H1 (cell line): ENCODE results near the gene RASA4B. TPM values are rescaled to one million over a fixed set of nuclear protein-coding genes. Genes with fewer than 3 reads are reported as not detected.

Experiments used
- microRNA-seq, 2 experiments: library from miRNA; unstranded; fragments of <30 nt; microRNA quantifications; one replicate each; pipeline versions ENCODE4 to v1.2.0, GENCODE V29; 2016 to 2020; ENCODE audit warnings: borderline microRNAs expressed in 2 of 2, borderline number of aligned reads in 2 of 2, borderline replicate concordance in 1 of 2
- polyA plus RNA-seq, 7 experiments: library from polyadenylated mRNA; depleted of rRNA in 3 of 7; stranded (reverse) in 5 of 7; unstranded in 2 of 7; fragments of >200 nt in 5 of 7; fragments of 200-250 nt in 2 of 7; gene quantifications; 1 replicate in 5 of 7; 2 replicates in 1 of 7; 4 replicates in 1 of 7; pipeline versions ENCODE4 v1.2.1 to v1.2.3, GENCODE V29; 2011 to 2013; ENCODE audit warnings: missing spikeins in 2 of 7, mixed read lengths in 2 of 7
- total RNA-seq: library from RNA; stranded (reverse); fragmentation: NEBNext Ultra II Directional; extraction: Animal tissue kit (Norgen Biotek cat#: 25700); gene quantifications from 2 replicates; pipeline ENCODE4 v1.2.1, GENCODE V29; 2021

The RASA4B gene
- total and polyA plus RNA-seq, 2 of the 8 experiments (the other 6 are each of a cell fraction or from before 2014, with no cell fraction given): 3.4 to 6.7 TPM

Small RNA genes within 50 kb of the gene (microRNA-seq; reads per million reads assigned to microRNA genes)
- gene MIR4467 (0.20 to 0.23 reads per million in 2 experiments), gene MIR5090 (0.23 to 1.4 reads per million in 2 experiments)

Other genes with a start within 250 kb of the RASA4B start
- gene SH2B2, start 230.9 kb downstream of the RASA4B start, total RNA-seq: 17.5 and 18.7 TPM in 2 replicates
- 11.5 and 21.0 TPM in 2 replicates for gene SH2B2, start 230.9 kb downstream of the RASA4B start, polyA plus RNA-seq (2011; rRNA removed)
- not detected in 2 replicates for gene SPDYE6, start 161.3 kb downstream of the RASA4B start, total RNA-seq
- not detected in 2 replicates for gene SPDYE6, start 161.3 kb downstream of the RASA4B start, polyA plus RNA-seq (2011; rRNA removed)
- gene PRKRIP1, start 121.4 kb downstream of the RASA4B start, total RNA-seq: 22.0 and 25.0 TPM in 2 replicates
- 11.1 and 16.8 TPM in 2 replicates for gene PRKRIP1, start 121.4 kb downstream of the RASA4B start, polyA plus RNA-seq (2011; rRNA removed)
- gene ORAI2, start 84.2 kb downstream of the RASA4B start, total RNA-seq: 20.7 and 22.9 TPM in 2 replicates
- 35.2 and 49.8 TPM in 2 replicates for gene ORAI2, start 84.2 kb downstream of the RASA4B start, polyA plus RNA-seq (2011; rRNA removed)
- 16.6 and 17.7 TPM in 2 replicates for gene ALKBH4, start 52.9 kb downstream of the RASA4B start, total RNA-seq
- gene ALKBH4, start 52.9 kb downstream of the RASA4B start, polyA plus RNA-seq (2011; rRNA removed): 10.2 and 14.2 TPM in 2 replicates
- gene LRWD1, start 52.8 kb downstream of the RASA4B start, total RNA-seq: 26.8 and 28.5 TPM in 2 replicates
- gene LRWD1, start 52.8 kb downstream of the RASA4B start, polyA plus RNA-seq (2011; rRNA removed): 23.4 and 33.7 TPM in 2 replicates
- gene POLR2J, start 38.9 kb downstream of the RASA4B start, total RNA-seq: 54.1 TPM in 2 replicates
- gene POLR2J, start 38.9 kb downstream of the RASA4B start, polyA plus RNA-seq (2011; rRNA removed): 109 and 113 TPM in 2 replicates
- gene UPK3BL2, start 25.9 kb upstream of the RASA4B start, total RNA-seq: 12.4 and 12.5 TPM in 2 replicates
- gene UPK3BL2, start 25.9 kb upstream of the RASA4B start, polyA plus RNA-seq (2011; rRNA removed): 18.3 and 22.6 TPM in 2 replicates
- gene SPDYE2, start 33.4 kb upstream of the RASA4B start, total RNA-seq: not detected in 2 replicates
- not detected in 2 replicates for gene SPDYE2, start 33.4 kb upstream of the RASA4B start, polyA plus RNA-seq (2011; rRNA removed)
- gene POLR2J3, start 54.8 kb upstream of the RASA4B start, total RNA-seq: 19.3 and 24.6 TPM in 2 replicates
- gene POLR2J3, start 54.8 kb upstream of the RASA4B start, polyA plus RNA-seq (2011; rRNA removed): 15.8 and 18.7 TPM in 2 replicates
- gene RASA4, start 99.0 kb upstream of the RASA4B start, total RNA-seq: 19.6 and 25.1 TPM in 2 replicates
- gene RASA4, start 99.0 kb upstream of the RASA4B start, polyA plus RNA-seq (2011; rRNA removed): 23.4 and 37.0 TPM in 2 replicates
- 5.9 and 6.4 TPM in 2 replicates for gene UPK3BL1, start 125.0 kb upstream of the RASA4B start, total RNA-seq
- 16.1 and 31.7 TPM in 2 replicates for gene UPK3BL1, start 125.0 kb upstream of the RASA4B start, polyA plus RNA-seq (2011; rRNA removed)
- not detected in 2 replicates for gene SPDYE2B, start 132.5 kb upstream of the RASA4B start, total RNA-seq
- gene SPDYE2B, start 132.5 kb upstream of the RASA4B start, polyA plus RNA-seq (2011; rRNA removed): not detected in 2 replicates
- 7.7 and 7.9 TPM in 2 replicates for gene POLR2J2, start 153.9 kb upstream of the RASA4B start, total RNA-seq
- gene POLR2J2, start 153.9 kb upstream of the RASA4B start, polyA plus RNA-seq (2011; rRNA removed): 1.8 and 2.1 TPM in 2 replicates
- 6.6 TPM in 2 replicates for gene FAM185A, start 231.2 kb upstream of the RASA4B start, total RNA-seq
- gene FAM185A, start 231.2 kb upstream of the RASA4B start, polyA plus RNA-seq (2011; rRNA removed): 5.2 and 7.4 TPM in 2 replicates